ENCODE results near the gene NSDHL. TPM values are rescaled to one million over a fixed set of nuclear protein-coding genes. Genes with fewer than 3 reads are reported as not detected.

Gene NSDHL
- total and polyA plus RNA-seq, 2 of the 4 experiments (the other 2 are of a cell fraction) = 22.8 to 26.0 TPM

GRCh38 chrX:152878976-152879755 is 48.3 kb downstream of the NSDHL start (continued):
- TF ChIP-seq SMC3 (IDR thresholded peaks at IDR 0.05; ENCODE audit: low read depth, low read length) = no peak

- H2BK20ac ChIP-seq (ENCODE audit: low read depth, low read length) = no peak overlapping the region
- H2BK15ac ChIP-seq (ENCODE audit: low read depth, low read length) = no peak overlapping the region
- no peak overlapping the region for H2AK5ac ChIP-seq (ENCODE audit: low read depth, low read length)
- H3K56ac ChIP-seq (ENCODE audit: extremely low read depth, insufficient read depth, low read length) = no peak overlapping the region
- TF ChIP-seq MAFK (IDR thresholded peaks at IDR 0.05; ENCODE audit: low read depth, low read length) (peak; percentile 60), BHLHE40 (IDR thresholded peaks at IDR 0.05; ENCODE audit: low read depth, low read length) (no peak), NFE2L2 (IDR thresholded peaks at IDR 0.05; ENCODE audit: low read depth, low read length) (no peak)
- no peak overlapping the region for H3K4me3 ChIP-seq (ENCODE audit: insufficient read depth, low read depth, low read length)
- no peak overlapping the region for H3K9ac ChIP-seq (ENCODE audit: low read depth, low read length)
- no peak overlapping the region for H2BK5ac ChIP-seq (ENCODE audit: low read depth, low read length, poor library complexity, severe bottlenecking)
- ATAC-seq (ENCODE audit: low read depth) (no peak), DNase-seq (no peak)
- intact Hi-C loops (cut with micrococcal nuclease) (no loop called here), dilution Hi-C loops (cut with HindIII; ENCODE audit: low sequenced_read_pairs, unreplicated experiment) (no loop called here), in situ Hi-C loops (cut with MboI; ENCODE audit: low sequenced_read_pairs) (no loop called here)
- no peak overlapping the region for H3K4ac ChIP-seq (ENCODE audit: low read depth, low read length)
- no peak overlapping the region for H2BK120ac ChIP-seq (ENCODE audit: low read depth, low read length)
- no peak overlapping the region for H3K18ac ChIP-seq (ENCODE audit: low read depth, low read length)
- ChIA-PET POLR2A (ENCODE audit: unreplicated experiment) (no interaction called here), CTCF (no interaction called here)
- no peak overlapping the region for H2AK9ac ChIP-seq (replicated peaks; ENCODE audit: low read depth, low read length, poor library complexity)
- no peak overlapping the region for H3K4me2 ChIP-seq (ENCODE audit: low read depth, low read length)
- peaks cover 5% of the 10 kb centered on the region for H3K9me3 ChIP-seq (ENCODE audit: control insufficient read depth, insufficient read depth, low read length)
- no peak overlapping the region for H2AFZ ChIP-seq (replicated peaks; ENCODE audit: low read length, poor library complexity)
- no peak overlapping the region for H4K8ac ChIP-seq (ENCODE audit: low read depth in 2 of 2, low read length in 2 of 2)
- no CpG with 5 or more reads among the region's 2 CpGs for WGBS, 2 experiments (ENCODE audit: extremely low coverage in 2 of 2, insufficient read length in 1 of 2)
- H4K20me1 ChIP-seq (ENCODE audit: insufficient read depth, low read length) = no peaks in the 10 kb centered on the region
- no peak overlapping the region for H4K91ac ChIP-seq (ENCODE audit: insufficient read depth, low read depth, low read length)
- no peaks in the 10 kb centered on the region for H3K4me1 ChIP-seq (ENCODE audit: control insufficient read depth, insufficient read depth, low read length)
- no peaks in the 10 kb centered on the region for H3K9me1 ChIP-seq (ENCODE audit: insufficient read depth, low read length)
- H3K27ac ChIP-seq (ENCODE audit: insufficient read depth, low read length) = no peak overlapping the region
- H4K5ac ChIP-seq (ENCODE audit: low read depth, low read length) = no peak overlapping the region
- peaks cover 13% of the 10 kb centered on the region for H3K27me3 ChIP-seq (ENCODE audit: control insufficient read depth, insufficient read depth, low read length)
- H3K36me3 ChIP-seq (ENCODE audit: control insufficient read depth, insufficient read depth, low read length) = no peaks in the 10 kb centered on the region
- H3K23ac ChIP-seq (ENCODE audit: low read depth, low read length) = no peak overlapping the region
- H3K79me1 ChIP-seq (ENCODE audit: low read depth in 1 of 2, low read length in 2 of 2) = no peaks in the 10 kb centered on the region
- BruUV-seq (replicated peaks) = no TSS peak
- no peak overlapping the region for H3K14ac ChIP-seq (replicated peaks; ENCODE audit: low read depth, low read length)
These were observed 50.4 kb downstream of the NSDHL start for GRCh38 chrX:152881289-152881688.
